GM12874 (cell line): Measurements from ENCODE around the gene CEL.

Experiments
- CTCF ChIP-seq: IDR thresholded peaks from 2 replicates; pipeline ENCODE4 v1.5.1; 2011; ENCODE audit warnings: low read depth, mild to moderate bottlenecking, control low read depth, low read length, moderate library complexity; ENCODE audit not compliant: insufficient read depth

The CEL gene

GRCh38 chr9:133114886-133115603 is 53.3 kb downstream of the CEL start:
- no peak for TF ChIP-seq CTCF

DNA sequence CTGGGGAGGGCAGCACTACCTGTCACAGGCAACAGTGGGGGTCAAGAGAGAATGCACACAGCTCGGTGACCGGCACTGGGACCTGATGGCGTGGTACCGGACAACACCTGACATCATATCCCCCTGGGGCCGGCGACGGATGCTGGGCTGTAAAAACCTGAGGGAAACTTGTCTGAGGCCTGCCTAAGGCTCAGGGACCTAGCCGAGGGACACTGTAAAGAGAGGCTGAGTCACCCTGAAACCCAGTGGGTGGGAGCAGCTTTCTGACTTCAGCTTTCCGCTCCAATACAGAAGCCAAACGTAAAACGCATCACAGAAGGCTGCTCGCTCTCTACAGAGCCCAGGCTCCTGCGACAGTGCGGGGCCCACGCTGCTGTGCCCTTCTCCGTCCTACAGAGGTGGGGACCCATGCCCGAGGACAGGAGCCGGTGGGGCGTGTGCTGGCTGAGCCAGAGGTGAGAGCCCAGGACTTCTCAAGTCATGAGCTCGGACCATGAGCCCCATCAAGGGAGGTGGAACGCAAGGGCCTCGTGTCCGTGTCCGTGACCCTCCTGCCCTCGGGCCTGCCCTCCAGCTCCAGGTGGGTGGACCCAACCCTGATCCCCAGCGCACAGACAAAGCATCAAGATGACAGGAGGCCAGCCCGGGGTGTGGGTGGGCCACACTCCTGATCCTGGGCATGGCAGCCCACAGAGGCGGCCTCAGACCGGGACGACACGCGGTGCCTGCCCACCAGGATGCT is 54.0 kb downstream of the CEL start:
- TF ChIP-seq CTCF: no peak

DNA sequence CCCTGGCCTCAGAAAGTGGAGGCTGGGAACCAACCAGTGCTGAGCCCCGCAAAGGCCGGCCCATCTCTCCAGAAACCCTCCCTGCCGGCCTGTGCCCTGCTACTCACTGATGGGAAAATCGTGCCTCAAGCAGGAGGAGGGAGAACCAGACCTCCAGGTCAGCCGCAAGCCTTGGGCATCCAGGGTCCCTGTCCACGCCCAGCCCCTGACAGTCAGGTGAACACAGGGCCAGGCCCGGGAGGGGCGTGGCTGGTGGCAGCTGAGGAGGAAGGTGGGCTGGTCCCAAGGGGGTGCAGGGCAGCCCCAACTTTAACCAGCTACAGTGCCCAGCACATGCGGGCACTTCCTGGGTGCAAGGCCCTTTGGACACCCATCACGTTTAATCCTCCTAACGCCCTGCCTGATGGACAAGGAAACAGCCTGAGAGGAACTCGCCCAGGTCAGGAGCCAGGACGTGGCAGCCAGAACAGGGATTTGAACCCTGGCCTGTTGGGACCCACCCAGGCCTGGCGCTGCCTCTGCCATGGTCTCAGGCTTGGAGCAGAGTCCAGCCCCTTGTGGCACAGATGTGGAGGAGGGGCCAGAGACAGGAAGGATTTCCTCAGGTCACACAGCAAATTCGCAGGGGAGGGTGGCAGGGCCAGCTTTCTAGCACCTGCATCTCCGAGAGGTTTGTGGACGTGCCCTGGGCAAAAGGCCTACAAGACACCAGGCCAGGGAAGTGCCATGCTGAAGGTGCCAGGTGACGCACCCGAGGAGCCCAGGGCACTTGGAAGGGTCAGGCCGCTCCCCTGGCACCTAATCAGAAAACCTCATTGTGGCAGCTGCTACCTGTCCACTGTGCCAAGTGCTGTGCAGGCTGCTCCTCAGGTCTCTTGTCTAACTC is 54.8 kb downstream of the CEL start:
- TF ChIP-seq CTCF: no peak

DNA sequence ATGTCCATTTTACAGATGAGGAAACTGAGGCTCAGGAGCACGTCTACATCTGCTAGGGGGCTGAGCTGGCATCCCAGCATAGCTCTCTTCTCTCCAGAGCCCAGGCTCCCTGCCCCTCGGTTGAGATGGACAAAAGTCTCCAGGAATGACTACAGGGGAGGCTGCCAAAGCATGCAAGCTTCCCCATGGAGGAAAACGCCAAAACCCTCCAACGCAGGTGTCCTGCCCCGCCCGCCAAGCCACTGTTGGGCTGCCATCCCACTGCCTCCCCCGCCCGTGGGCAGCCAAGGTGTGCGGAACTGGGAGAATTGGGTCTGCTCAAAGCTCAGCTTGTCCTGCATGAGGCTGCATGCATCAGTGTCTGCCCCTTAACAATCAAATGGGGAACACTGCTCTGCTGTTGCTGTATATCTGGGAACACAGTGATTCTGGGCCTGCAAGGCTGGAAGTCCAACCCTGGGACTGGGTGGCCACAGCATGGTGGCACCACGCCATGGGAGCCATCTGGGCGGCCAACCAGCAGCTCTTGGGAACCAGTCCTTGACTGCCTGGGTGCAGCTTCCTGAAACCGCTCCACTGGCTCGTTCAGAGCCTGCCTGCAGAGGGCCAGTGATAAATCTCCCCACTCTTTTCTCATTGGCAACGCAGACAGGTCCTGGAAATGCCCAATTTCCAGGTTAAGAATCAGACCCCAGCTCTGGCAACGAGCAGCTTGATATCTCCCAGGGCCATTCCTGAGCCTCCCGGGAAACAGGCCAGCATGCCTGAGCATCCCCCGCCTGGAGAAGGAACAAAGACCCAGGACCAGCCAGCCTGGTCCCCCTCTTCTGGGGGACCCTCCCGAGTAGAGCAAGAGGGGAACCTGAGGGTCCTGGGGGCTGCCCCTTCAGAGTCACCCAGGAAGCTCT is 55.7 kb downstream of the CEL start:
- no peak for TF ChIP-seq CTCF

DNA sequence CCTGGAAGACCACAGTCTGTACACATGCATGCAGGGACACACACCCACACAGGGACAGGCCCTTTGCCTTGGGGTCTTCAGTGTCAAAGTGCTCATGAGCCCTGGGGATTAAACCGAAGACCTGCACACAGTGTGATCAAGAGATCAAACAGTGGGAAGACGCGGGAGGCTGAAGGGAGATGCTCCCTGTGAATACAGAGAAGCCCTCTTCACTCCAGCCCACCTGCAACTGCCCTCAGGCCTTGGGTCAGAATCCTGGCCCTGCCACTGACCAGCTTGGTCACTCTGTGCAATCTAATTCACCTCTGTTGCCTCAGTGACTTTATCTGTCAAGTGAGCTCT is 56.4 kb downstream of the CEL start:
- no peak for TF ChIP-seq CTCF

DNA sequence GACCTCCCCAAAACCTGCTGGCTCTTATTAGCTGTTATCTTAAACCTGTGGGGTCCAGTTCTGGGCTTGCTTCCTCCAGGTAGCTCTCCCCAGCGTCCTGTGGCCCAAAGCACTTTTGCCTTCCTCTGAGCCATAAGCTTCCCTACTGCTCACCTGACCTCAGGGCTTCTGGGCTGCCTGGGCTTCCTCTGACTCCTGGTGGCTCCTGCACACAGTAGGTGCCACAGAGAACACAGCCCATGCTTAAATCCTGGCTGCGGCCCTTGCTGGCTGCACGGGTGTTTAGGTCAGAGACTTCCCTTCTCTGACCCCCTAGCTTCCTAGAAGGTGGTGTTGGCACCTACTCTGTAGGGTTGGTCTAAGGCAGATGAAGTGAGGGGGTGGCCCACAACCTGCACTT is 56.8 kb downstream of the CEL start:
- TF ChIP-seq CTCF: no peak
